AML-193 (cell line): Measurements from ENCODE around the gene RGS12.
A peak's percentile ranks its signal among the peaks of the same experiment; 100 is the strongest.

Experiments
- DNase-seq, 2 experiments: peaks; one replicate each; lab custom pipeline; 2025; lab: John Stamatoyannopoulos, UW

Gene RGS12

DNA sequence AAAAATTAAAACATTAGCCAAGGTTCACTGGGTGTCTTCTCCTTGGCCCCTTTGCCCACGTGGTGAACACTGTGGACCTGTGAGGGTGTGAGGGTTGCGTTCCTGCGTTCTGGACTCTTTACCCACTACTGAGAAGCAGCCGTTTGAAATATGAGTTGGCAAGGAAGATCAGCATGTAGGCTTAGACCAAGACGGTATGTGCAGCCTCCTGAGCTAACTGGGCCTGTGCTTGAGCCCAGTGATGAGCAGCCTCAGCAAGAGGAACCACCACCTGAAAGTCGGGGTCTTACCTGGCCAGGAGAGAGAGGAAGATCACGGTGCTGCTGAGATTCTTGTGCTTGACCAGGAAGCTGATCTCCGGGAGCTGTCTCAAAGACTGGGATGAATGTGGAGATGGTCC is 19.5 kb downstream of the RGS12 start:
- DNase-seq: no peak

DNA sequence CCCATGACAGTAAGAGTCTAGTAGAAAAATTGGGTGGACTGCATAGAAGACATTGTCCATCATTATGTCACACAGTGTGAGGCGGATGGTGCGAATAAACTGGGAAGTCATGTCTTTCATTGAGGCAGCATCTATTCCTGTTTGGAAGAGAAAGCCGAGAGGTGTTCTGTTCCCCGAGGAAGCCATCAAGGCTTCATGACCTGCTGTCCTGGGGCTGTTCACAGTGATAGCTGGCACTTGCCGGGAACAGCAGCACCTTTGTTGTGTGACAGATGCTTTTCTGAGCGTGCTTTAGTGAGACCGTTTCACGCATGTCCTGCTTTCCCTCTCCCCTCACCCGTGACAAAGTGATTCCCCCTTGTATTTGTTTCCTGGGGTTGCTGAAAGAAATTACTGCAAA is 20.3 kb downstream of the RGS12 start:
- no peak for DNase-seq

DNA sequence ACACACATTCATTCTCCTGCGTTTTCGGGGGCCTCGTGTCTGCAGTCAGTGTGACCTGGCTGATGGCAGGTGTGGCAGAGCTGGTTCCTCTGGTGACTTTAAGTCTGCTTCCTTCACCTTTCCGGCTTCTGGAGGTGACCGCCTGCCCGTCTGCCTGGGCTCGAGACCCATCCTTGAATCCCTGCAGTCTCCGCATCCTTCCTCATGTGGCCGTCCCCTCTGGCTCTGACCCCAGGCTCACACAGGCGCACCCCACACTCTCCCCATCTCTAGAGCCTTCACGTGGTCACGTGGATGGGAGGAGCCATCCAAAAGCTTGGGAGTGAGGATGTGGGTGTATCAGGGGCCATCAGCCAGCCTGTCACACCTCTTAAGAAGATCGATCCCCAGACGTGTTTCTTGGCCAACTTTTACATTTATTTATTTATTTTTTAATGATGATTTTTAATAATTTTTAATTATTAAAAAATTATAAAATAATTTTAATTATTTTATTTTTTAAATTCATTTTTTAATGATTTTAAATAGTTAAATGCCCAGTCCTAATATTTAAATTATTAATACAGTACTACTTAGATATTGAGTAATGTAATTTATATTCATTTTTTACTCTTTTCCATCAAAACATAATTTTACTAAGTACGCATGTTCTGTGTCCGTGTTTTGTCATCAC is 20.9 kb downstream of the RGS12 start:
- DNase-seq: no peak

DNA sequence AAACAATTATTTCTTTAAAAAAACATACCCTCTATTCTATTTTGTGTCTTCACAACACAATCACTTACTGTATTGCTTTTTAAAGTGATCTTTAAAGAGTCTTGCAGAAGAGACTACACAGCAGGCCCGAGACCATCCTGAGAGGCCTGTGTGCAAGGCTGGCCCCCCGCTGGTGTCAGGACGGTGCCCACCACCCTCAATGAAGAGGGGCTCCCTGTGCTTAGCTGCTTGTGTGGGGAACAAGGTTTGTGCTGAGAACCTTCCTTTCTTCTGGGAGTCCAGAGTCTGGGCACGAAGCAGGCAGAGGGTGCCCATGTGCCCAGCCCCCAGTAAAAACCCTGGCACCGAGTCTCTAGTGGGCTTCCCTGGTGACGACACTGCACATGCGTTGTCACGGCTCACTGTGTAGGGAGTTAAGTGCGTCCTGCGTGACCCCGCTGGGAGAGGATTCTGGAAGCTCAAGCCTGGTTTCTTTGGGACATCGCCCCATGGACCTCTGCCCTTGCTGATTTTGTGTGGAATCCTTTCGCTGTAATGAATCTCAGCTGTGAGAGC is 22.0 kb downstream of the RGS12 start:
- DNase-seq: no peak

DNA sequence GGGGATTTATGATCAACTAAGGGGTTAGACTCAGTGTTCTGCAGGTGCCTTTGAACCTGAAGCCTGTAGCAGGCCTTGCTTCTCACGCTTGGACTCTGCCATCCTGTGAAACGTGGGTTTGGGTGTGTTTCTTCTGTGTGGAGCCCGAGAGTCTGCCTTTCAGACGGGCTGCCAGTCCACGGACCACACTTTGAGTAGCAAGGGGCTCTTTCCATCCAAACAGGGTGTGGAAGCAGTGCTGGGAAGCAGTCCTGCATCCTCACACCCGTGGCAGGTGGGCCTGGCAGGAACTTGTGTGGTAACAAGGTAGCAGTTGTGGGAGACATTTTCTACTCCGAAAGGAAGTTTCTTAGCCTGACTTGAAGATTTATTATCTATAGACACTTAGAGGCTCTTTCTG is 22.7 kb downstream of the RGS12 start:
- no peak for DNase-seq

DNA sequence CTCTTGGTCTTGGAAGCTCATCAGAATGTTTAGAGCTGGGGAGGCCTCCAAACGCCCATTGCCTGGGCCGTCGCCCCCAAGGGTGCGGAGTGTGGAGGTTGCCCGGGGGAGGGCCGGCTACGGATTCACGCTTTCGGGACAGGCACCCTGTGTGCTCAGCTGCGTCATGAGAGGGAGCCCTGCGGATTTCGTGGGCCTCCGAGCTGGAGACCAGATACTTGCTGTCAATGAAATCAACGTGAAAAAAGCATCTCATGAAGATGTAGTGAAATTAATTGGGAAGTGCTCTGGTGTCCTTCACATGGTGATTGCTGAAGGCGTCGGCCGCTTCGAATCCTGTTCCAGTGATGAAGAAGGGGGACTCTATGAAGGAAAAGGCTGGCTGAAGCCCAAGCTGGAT is 23.3 kb downstream of the RGS12 start:
- DNase-seq: no peak

DNA sequence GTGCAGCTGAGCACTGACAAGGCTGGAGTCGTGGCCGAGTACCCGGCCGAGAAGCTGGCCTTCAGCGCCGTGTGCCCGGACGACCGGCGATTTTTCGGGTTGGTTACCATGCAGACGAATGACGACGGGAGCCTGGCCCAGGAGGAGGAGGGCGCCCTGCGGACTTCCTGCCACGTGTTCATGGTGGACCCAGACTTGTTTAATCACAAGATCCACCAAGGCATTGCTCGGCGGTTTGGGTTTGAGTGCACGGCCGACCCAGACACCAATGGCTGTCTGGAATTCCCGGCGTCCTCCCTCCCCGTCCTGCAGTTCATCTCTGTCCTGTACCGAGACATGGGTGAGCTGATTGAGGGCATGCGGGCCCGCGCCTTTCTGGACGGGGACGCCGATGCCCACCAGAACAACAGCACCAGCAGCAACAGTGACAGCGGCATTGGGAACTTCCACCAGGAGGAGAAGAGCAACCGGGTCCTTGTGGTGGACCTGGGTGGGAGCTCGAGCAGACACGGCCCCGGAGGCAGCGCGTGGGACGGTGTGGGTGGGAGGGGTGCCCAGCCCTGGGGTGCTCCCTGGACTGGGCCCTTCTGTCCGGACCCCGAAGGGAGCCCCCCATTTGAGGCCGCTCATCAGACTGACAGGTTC is 24.3 kb downstream of the RGS12 start:
- no peak for DNase-seq

DNA sequence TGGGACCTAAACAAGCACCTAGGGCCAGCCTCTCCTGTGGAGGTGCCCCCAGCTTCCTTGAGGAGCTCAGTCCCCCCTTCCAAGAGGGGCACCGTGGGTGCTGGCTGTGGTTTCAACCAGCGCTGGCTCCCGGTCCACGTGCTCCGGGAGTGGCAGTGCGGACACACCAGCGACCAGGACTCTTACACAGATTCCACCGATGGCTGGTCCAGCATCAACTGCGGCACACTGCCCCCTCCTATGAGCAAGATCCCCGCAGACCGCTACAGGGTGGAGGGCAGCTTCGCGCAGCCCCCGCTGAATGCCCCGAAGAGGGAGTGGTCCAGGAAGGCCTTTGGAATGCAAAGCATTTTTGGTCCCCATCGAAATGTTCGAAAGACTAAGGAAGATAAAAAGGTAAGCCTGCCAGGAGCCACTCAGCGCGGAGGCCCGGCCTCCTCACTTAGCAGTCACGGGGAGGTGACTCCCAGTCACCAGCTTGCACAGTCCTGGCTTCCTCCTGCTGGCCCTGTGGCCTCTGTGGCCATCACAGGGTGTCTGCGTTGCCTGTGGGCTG is 24.9 kb downstream of the RGS12 start:
- DNase-seq: no peak

DNA sequence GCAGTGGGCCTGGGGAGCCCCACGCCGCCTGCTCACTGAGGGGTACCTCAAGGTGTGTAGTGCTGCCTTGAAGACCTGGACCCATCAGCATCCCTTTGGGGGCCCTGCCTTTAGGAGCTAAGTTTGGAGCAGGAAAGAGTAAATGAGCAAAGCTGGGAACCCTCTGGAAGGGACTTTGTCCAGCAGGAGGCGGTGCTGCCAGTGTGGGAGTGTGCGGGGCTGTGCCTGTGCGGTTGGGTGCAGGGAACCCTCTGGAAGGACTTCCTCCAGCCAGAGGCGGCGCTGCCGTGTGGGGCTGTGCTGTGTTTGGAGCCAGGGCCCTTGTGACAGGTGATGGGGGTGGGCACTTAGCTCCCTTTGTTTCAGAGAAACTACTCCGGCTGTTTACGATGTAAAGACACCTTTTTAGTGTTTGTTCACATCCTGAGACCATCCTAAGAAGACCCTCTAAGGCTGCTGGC is 25.8 kb downstream of the RGS12 start:
- no peak for DNase-seq

DNA sequence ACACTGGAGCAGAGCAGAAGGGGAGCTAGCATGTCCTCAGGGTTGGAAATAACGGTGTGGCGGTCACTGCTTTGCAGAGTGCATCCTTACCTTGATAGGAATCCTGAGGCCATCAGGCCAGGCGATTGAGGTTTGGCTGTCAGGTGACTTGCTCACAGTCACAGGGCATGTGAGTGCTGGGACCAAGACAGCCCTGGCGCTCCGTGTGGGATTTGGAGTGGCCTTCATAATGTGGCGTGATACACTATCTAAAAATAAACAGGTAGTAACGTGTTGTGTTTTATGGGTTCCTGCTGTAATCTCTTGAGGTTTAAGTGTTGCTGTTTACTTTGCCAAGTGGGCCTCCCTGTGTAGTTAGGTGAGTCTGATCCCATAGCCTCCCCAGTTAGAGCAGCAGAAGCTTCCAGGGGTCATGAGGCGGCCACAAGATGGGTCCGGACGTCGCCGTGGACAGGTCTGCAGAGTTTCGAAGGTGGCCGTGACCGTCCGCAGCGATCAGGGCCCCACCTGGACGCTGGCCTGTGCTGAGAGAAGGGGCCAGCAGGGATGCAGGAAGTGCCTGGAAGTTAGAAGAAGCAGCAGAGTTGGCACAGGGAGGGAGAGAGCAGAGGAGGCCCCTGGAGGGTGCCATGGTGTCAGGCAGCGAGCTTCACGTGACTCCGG is 27.7 kb downstream of the RGS12 start:
- DNase-seq: no peak

DNA sequence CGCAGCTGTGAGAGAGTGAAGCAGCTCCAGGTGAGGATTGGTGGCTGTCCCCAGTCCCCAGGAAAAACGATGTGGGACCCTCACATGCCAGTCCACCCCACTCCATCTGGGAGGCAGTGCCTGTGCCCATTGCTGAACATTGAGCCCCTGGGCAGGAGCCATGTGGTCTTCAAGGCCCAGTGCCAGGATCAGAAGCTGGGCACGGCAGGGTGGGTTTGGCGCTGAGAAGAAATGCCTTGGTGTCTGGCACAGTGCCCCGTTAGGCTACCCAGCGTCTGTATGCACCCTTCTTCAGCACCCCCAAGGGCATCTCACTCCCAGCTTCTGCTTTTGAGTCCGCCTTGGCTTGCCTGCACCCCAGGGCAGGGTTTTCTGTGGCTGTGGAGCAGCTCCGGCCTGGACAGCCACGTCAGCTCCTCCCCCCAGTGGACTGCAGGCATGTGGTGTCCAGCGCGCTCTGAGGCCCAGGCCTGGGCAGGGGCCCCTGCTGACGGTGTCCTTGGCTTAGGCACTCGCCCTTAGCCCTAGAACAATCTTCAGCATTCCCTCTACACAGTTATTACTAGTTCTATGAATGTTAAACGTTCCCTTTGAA is 28.6 kb downstream of the RGS12 start:
- no peak for DNase-seq

DNA sequence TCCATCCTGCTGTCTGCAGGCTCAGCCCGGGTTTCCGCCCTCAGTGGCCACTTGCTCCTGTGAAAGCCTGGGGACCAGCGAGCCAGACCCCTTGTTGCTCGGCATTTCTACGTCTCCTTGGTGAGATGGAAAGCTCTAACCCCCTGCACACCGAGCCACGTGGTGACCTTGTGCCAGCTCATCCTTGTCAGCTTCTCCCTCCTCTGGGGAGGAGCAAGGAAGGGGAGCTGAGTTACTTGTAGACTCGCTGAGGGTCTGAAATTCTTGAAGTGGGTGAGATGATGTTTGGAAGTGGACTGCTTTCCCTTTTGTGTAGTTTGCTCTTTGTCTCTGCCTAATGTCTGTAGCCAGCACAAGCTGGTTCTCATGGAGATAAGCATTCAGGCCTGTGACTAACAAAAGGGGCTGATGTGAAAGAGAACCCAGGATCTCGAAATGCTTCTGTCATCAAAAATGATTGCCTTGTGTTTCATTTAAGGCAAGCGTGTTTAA is 29.3 kb downstream of the RGS12 start:
- no peak for DNase-seq

DNA sequence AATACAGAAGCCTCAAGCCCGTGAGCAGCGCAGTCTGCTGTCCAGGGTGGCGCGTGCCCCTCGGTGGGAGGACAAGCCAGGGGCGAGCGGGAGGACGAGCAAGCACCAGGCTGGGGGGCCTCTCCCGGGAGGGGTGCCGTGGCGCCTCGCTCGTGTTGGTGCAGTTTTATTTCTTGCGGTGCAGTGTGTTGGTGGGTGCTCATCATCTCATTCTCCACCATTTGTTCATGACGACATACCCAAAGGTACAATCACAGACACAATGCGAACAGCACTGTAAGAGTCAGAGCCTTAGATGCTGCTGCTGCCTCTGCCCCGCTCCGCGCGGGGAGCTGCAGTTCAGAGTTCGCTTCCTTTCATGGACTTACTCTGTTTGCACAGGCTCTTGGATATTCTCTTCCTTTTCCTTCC is 30.3 kb downstream of the RGS12 start:
- DNase-seq: no peak

DNA sequence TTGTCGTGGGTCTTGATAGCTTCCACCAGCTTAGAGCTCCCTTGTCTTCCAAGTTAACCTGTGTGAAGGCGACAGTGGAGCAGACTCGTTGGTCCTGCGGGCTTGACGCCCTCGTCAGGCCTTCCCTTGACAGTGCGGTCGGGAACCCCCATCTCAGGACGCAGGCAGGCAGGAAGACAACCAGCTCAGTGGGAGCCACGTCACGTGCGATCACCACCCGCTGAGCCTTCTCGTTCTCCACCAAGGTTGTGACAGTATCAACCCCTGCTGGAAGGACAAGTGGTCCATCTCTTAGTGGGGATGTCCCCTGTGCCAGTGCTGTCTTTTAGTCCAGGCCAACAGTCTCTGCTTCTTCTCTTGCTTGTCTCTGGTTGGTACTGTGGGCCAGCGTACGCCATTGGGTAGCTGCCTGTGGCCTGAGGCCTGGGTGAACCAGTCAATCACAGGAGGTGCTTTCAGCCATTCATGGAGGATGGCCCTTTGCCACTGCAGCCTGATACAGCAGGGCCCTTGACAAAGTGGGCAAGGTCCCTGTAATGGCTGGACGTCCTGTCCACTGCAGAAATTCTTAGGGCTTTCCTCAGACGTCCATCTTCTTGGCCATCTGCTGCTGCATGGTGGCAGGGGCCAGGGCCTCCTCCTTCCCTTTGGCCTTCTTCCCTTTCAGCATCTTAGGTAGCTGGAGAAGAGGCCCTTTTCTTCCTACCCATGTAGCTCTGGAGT is 31.4 kb downstream of the RGS12 start:
- DNase-seq: no peak

DNA sequence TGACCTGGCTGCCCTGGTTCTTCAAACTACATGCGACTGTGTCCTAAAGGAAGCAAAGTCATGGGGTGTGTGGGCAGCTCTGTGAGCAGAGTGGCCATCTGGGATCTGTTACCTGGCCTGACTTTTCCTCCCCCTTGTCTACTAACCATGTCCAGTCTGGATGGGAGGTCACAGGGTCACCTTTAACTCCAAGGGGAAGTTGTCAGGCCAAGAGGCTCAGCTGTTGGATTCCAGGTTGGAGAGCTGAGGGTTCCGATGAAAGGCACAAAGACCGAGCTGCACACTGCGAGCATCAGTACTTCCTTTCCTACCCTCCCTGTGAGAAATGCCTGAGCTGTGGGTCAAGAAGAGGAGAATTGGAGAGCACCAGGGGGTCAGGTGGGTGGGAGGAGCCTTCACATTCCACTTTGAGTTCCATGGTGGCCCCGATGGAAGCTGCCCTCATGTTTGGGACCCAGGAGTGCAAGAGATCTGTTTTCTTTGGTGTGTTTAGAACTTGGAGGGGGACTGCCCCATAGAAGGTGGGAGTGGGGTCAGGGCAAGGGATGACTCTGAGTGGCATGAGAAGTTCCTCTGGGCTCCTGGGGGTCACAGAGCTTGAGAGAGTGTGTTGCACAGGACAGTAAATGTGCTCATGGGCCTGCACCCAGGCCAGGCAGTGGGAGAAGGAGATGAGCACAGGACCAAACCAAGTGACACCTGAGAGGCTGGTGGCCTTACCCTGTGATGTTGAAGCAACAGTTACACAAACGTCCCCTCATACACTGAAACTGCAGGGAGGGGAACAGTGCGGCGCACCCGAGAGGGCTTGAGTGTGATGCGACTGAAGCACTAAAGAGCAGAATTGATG is 36.2 kb downstream of the RGS12 start:
- DNase-seq: no peak

DNA sequence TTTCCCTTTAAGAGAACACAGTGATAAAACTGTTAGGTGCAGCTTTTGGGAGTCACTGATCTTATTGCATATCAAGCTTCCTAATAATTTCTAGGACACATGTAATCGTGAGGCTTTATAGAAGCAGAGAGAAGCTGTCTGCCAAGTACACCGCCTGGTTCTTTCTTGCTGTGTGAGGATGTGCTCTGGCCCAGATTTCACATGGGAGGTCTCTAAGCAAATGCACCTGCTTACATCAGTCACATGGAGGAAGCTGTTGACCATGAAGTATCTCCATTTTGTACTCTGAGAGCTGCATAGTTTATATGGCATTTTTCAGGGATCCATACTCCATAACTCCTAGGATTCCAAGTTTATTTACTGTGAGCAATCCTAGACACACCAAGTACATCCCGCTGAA is 37.1 kb downstream of the RGS12 start:
- no peak for DNase-seq

DNA sequence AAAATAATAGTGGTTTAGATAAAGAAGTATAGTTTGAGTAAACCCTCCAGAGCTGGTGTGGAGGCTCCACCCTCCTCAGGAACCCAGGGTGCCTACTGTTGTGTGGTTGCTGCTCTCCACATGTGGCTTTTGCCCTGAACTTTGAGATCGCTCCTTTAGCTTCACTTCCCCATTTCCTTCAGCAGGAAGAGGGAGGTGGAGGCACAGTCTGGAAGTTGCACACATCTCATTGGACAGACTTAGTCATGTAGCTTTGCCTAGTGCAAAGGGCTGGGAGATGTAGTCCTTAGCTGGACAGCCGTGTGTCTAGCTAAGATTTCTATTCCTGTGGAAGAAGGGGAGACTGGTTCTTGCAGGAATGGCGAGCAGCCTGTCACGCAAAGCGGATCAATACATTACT is 37.9 kb downstream of the RGS12 start:
- DNase-seq: peak; percentile 7 to 12

DNA sequence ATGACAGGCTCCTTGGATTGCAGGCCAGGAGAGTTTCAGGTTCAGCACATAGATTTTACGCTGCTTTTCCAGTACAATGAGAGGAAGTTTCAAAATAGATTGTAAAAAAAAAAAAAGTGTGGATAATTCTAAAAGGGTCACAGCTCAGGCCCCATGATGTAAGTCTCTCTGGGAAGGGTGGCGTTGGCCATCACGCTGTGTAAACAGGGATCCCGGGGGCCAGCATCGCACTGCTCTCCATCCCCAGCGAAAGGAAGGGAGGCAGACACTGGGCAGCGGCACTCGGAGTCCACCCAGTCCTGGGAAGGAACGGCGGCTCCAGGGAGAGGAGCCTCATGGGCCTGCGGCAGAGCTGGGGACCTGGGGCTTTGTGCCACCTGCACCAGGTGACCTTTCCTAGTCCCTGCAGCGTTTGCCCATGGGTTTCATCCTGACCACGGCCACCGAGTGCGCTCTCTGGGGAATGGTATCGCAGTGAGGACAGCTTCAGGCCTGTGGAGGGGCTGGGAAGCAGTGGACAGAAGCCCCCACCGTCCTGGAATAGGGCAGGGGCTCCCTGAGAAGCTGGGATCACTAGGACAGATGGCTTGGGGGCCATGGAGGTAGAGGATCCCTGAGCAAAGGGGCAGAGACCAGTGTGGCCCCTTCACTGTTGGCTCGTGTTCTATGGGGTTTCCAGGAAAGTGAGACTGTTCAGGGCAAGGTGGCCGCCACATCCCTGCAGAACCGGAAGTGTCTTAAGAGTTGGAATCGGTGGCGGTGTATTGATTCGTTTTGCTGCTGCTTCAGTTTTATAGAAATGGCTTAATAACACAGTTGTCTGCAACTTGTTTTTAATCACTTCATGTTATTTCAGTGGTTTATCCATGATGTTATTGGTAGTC is 38.9 kb downstream of the RGS12 start:
- DNase-seq: no peak

DNA sequence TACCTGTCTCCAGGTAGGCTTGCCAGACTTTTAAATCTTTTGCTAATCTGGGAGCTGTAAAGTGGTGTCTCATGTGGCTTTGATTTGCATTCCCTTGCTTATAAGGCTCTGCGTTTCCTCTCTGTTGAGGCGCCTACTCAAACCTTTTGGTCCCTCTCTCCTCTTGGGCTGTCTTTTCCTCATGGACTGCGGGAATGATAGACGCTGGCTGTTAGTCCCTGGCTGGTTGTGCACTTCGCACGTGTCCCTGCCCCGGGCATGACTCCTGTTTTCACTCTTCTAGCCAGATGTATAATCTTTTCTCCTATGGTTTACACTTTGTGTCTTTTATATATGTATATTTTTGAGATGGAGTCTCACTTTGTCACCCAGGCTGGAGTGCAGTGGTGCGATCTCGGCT is 39.7 kb downstream of the RGS12 start:
- DNase-seq: no peak

DNA sequence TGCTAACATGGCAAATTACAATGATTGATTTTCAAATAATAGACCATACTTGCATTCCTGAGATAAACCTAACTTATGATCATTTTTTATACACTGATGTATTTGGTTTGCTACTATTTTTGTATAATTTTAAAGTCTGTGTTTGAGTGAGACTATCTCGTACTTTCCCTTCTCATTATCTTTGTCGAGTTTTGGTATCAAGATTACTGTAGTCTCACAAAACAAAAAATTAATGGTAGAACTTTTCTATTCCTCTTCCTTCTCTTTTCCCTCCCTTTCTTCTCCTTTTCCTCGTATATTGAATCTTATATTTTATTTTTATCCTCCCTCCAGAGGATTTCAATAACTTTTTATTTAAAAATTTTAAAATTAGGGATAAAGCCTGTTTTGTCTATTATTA is 41.5 kb downstream of the RGS12 start:
- no peak for DNase-seq
